GM19372 (cell line): Measurements from ENCODE around the gene OASL.

Experiments used
- ATAC-seq: cut with Tn5 transposase; IDR thresholded peaks from one replicate; pipeline ENCODE4 v1.9.1; 2021; ENCODE audit warnings: mild to moderate bottlenecking, low read depth, moderate library complexity; ENCODE audit not compliant: unreplicated experiment

Gene OASL

DNA sequence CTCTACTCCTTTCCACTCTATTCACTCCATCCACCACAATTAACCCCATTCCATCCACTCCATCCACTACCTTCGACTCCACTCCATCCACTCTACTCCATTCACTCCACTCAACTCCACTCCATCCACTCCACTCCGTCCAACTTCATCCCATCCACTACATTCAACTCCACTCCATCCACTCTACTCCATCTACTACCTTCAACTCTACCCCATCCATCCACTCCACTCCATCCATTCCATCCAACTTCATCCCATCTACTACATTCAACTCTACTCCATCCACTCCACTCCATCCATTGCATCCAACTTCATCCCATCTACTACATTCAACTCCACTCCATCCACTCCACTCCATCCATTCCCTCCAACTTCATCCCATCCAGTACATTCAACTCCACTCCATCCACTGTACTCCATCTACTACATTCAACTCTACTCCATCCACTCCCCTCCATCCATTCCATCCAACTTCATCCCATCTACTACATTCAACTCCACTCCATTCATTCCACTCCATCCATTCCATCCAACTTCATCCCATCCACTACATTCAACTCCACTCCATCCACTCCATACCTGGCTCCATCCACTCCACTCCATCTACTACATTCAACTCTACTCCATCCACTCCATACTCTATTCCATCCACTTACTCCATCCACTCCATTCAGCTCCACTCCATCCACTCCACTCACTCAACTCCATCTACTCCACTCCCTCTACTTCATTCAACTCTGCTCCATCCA, 44.3 kb downstream of the OASL start:
- no peak for ATAC-seq

DNA sequence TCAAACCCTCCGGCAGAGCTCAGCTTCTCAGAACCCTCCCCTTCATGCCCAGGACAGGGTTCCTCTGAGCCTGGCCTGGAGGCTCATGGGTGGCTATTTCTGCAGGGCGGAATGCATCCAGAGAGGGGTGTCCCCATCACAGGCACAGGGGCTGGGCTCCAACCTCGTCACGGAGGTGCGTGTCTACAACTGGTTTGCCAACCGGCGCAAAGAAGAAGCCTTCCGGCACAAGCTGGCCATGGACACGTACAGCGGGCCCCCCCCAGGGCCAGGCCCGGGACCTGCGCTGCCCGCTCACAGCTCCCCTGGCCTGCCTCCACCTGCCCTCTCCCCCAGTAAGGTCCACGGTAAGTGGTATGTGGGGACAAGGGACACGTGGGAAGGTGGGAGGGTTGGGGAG, 45.0 kb downstream of the OASL start:
- no peak for ATAC-seq

DNA sequence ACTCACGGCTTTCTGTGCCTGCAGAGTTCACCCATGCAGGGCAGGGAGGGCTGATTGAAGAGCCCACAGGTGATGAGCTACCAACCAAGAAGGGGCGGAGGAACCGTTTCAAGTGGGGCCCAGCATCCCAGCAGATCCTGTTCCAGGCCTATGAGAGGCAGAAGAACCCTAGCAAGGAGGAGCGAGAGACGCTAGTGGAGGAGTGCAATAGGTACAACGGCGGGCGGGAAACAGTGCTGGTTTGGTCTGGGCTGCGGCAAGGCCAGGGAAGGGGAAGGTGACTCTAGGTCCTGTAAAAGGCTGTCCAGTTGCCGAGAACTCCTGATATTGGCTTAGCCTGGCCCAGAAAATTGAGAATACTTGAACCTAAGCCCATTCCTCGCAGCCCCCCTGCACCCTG, 45.5 kb downstream of the OASL start:
- no peak for ATAC-seq

DNA sequence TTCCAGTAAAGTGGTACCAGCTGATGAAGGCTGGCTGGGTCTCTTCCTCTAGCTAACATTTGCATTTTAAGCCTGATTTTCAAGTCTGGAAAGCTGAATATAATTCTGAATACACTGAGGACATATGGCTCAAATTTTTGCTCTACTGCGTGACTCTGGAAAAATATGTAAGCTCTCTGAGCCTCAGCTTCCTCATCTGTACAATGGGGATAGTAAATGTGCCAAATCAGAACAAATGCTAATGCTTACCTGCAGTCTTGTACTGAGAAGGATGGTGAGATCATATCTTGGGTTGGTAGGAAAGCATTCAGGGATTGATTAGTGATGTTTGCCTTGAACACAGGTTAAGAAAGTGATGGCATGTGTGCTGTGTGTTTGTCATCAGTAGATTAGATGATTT, 46.1 kb downstream of the OASL start:
- ATAC-seq, result no peak

DNA sequence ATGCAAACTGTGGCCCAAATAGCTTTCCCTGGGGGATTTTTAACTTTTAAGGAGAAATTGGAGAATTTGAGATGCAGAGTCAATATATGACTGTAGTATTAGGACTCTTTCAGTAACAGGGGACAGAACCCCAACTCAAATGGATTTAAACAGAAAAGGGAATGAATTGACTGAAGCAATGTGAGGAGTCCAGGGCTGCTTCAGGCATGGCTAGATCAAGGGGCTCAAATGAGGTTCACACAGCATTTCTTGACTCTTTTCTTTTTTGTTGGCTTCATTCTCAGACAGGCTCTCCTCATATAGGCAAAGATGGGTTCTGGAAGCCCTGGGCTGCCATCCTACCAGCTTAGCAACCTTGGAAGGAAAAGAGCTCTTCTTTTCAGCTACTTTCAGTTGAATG, 47.1 kb downstream of the OASL start:
- no peak for ATAC-seq

DNA sequence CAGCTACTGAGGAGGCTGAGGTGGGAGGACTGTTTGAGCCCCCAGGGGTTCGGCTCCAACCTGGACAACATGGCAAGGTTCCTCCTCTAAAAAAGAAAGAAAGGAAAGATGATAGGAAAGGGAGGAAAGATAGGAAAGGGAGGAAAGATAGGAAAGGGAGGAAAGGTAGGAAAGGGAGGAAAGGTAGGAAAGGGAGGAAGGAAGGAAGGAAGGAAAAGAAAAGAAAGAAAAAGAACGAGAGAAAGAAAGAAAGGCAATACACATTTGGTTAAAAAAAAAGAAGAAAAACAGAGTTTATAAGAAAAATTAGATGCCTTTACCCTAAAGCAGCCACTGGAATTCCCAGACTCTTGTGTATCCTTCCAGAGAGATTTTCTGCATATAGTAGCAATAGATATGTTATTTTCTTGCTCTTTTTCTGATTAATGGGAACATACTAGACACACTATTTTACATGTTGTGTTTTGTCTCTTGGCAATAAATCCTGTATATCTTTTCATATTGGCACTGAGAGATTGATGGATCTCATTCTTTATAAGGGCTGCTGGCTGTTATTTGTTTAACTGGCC, 48.5 kb downstream of the OASL start:
- ATAC-seq, result no peak

DNA sequence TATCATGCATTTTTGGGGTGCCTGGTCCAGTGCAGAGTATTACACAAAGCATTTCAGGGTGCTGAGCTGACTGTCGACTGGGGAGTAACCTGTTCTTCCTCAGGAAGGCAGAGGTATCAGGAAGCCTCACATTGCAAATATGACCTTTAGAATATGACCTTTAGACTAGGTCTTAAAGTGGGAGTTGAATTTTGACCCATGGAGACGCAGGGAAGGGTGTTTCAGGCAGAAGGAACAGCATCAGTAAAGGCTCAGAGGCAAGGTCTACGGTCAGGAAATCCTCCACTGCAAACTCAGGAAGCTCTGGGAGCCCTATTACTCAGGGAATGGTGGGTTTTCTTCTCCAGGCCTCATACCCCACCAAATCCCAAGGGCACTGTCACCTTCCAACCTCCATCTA, 49.4 kb downstream of the OASL start:
- no peak for ATAC-seq

DNA sequence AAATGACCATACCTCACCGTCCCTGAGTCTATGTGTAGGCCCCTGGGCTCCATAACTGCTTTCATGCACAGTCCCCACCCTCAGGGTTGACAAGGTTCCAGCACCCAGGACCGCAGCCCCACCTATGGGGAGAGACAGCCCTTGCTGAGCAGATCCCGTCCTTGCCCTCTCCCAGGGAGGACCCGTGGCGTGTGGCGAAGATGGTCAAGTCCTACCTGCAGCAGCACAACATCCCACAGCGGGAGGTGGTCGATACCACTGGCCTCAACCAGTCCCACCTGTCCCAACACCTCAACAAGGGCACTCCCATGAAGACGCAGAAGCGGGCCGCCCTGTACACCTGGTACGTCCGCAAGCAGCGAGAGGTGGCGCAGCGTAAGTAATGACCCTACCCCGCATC, 50.4 kb downstream of the OASL start:
- no peak for ATAC-seq

DNA sequence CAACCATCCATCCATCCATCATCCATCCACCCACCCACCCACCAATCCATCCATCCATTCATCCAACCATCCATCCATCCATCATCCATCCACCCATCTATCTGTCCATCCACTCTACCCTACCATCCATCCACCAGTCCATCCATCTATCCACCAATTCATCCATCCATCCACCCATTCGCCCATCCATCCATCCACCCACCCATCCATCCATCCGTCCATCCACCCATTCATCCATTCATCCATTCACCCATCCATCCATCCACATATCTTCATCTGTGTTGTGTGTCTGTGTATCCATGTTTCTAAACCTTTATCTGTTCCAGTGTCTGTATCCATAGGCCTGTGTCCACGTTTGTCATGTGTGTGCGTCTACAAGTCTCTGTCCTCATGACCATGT, 50.8 kb downstream of the OASL start:
- ATAC-seq, result no peak

DNA sequence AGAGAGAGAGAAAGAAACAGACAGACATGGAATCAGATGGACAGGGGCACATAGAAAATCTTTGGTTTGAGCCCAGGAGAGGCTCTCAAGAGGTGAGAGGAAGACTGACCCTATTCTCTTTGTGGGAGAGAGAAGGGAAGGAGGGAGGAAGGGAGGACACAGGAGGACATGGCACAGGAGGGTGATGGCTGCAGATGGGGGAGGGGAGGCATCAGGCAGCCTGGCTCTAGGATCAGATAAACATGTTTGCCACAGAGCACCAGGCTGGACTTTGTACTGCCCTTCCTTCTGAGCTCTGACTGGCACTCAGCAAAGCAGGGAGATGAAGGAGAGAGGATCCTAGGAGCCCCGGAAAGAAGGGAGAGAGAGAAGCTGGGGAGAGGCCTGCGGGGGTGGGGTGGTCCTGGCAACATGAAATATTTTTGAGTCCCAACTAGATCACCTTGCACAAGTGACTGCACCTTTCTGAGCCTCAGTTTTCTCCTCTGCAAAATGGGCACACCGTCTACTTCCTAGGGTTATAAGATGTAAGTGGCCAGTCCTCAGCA, 54.6 kb downstream of the OASL start:
- ATAC-seq, result no peak

DNA sequence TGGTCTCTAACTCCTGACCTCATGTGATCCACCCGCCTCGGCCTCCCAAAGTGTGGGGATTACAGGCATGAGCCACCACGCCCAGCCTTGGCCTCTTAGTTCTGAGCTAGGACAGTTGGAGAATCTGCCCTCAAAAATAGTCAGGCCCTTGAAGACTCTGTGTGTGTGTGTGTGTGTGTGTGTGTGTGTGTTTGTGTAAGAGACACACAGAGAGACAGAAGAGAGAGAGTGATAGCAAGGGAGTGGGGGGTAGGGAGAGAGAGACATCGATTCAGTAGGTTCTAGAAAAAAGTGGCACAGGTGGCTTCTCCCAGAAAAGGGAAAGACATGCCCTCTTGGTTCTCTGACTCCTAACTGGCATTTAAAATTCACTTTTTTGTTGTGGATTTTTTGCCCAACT, 55.3 kb downstream of the OASL start:
- no peak for ATAC-seq

DNA sequence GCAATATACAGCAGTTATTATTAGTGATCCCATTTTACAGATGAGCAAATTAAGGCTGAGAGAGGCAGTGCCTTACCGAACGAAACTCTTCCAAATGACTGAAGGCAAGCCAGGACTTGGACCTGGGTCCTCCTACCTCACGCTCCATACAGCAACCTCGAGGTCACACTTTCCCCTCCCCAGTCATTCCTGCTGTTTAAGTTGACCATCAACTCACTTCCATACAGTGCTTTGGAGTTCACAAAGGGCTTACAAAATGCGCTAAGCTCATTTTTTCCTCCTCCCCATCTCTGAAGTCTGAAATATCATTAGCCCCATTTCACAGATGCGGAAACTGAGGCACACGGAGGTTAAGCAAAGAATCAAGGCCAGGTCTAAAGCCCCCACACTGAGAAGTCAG, 56.4 kb downstream of the OASL start:
- ATAC-seq, result no peak

DNA sequence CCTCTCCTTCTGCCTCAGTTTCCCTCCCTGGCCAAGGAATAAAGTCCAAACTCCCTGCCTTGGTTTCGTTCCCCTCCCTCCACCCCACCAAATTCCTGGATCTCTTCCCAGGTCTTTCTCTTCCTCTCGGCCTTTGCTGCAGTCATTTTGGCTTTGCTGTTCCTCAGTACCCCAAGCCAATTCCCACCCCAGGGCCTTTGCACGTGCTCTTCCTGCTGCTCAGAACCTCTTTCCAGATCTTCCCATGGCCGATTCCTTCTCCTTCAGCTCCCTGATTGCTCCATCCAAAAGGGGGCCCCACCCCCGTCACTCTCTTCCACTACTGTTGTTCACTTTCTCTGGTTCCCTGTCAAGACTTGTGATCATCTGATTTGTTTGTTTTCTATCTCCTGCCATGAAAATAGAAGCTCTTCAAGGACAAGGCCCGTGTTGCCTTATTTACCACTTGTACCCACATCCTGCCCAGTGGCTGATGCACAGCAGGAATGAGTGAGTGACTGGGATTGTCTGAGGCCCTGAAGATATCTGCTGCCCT, 57.6 kb downstream of the OASL start:
- no peak for ATAC-seq

DNA sequence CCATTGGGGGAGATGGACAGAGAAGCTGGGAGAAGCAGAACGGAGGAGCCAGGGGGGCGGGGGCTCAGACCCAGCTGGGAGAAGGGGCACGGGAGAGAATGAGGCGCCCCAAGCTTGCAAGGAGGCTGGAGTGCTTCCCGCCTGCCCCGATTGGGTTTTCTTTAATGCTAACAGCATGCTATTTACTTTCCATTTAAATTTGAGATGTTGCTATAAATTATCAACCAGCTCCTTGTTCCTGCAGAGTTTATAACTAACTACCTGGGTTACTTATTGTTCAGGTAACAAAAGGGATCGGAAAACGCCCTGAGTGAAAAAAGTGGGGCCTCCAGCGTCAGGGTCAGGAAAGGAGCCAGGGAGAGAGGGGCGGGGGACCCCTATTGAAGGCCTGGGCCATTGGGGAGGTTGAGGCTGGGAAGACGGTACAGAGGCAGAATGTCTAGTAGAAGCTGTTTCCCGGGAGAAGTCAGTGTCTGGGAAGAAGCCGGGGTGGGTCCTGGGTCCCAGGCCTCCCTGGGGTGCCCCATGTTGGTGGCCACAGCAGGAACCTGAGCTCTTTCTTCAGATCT, 58.2 kb downstream of the OASL start:
- no peak for ATAC-seq

DNA sequence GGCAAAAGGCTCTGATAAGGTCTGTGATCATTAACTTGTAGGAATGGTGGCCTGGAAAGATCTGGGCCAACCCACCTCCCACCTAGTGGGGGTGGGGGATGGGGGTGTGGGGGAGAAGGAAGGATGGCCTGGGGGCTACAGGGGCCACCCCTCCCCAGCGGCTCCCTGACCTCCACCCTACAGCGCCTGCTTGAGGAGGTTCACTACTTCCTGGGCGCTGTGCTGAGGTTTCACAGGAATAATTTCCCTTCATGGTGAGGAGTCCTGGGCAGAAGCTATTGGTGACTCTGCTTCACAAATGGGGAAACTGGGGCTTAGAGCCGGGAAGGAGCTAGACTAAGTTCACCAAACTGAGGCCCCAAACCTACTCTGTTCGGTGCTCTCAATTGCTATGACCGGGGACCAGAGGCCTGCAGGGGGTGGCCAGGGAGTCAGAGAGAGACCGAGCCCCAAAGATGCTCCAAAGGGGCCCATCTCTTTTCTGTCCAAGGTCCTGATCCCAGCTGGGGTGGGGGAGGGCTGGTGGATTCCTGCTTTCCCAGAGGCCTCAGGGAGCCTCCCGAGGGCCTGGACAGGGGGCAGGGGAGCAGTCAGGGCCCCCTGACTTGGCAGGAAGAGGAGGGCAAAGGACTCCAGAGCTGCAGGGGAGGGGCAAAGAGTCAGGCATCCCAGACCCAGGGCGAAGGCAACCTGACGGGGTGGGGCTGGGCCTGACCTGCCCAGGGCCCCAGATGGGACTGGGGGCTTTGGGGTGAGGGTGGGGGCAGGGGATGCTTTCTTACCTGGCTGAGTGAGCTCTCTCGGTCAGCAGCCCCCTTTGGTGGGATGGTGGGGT, 59.0 kb downstream of the OASL start:
- ATAC-seq, result no peak

DNA sequence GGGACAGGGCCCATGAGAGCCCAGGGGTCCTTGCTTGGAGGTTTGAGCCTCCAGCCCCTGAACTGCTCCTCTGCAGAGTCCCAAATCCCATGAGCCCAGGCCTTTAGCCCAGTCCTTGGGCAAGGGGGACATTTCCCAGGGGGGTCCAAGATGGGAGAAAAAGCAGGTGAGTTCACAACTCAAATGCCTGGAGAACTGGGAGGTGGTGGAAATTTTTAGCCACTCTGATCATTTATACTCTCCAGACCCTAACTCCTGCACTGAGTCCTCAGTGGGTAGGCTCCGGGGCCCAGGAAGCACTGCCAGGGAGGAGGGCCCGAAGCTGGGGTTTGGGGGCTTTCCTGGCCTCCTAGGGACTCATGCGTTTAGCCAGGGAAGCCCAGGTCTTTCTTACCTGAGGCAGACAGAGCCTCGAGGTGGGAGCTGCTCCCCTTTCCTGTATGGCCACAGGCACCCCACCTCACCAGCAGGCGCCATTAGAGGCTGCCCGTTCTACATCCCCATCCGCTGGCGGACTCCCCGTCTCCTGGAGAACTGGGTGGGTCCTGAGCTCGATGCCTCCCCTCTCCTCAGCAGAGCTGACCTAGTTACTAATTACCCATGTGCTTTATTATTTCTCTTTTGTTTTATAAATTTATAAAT, 59.7 kb downstream of the OASL start:
- no peak for ATAC-seq

DNA sequence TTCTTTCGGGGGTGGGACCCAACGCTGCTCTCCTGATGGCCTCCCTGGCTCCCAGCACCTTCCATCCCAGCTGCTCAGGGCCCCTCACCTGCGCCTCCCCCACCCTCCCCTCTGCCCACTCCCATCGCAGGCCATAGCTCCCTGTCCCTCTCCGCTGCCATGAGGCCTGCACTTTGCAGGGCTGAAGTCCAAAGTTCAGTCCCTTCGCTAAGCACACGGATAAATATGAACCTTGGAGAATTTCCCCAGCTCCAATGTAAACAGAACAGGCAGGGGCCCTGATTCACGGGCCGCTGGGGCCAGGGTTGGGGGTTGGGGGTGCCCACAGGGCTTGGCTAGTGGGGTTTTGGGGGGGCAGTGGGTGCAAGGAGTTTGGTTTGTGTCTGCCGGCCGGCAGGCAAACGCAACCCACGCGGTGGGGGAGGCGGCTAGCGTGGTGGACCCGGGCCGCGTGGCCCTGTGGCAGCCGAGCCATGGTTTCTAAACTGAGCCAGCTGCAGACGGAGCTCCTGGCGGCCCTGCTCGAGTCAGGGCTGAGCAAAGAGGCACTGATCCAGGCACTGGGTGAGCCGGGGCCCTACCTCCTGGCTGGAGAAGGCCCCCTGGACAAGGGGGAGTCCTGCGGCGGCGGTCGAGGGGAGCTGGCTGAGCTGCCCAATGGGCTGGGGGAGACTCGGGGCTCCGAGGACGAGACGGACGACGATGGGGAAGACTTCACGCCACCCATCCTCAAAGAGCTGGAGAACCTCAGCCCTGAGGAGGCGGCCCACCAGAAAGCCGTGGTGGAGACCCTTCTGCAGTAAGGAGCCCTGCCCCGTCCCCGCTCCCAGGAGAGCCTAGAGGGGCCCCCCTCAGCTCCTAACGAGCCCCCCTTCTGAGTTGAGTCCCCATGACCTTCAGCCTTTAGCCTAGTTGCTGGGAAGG, 60.5 kb downstream of the OASL start, which contains the start of gene HNF1A:
HNF1A (plus strand) TSS at position 248 of the 924 bp plus-strand sequence; CDS start at position 474, 226 bp downstream.
- no peak for ATAC-seq

DNA sequence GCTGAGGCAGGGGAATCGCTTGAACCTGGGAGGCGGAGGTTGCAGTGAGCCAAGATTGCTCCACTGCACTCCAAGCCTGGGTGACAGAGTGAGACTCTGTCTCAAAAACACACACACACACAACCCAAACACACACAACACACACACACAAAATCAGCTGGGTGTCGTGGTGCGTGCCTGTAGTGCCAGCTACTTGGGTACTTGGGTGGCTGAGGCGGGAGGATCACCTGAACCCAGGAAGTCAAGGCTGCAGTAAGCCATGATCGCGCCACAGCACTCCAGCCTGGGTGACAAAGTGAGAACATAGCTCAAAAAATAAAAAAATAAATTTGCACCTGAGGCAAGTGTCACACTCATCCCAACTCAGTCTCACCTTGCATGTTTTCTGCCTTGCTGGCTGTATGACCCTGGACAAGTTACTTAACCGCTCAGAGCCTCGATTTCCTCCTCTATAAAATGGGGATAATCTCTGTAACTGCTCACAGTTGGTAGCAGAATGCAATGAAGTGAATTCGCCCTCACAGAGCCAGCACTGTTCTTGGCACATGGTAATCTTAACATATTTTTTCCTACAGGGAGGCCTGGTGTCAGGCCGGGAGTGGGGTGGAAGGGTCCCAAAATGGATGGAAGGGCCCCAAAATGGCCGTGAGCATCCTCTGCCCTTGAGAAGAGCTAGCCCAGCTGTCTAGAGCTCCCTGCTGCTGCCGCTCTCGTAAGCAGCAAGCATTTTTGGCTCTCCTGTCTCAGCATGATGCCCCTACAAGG, 61.3 kb downstream of the OASL start:
- no peak for ATAC-seq
